Measurements from ENCODE around the gene CDON.

CDON gene

DNA sequence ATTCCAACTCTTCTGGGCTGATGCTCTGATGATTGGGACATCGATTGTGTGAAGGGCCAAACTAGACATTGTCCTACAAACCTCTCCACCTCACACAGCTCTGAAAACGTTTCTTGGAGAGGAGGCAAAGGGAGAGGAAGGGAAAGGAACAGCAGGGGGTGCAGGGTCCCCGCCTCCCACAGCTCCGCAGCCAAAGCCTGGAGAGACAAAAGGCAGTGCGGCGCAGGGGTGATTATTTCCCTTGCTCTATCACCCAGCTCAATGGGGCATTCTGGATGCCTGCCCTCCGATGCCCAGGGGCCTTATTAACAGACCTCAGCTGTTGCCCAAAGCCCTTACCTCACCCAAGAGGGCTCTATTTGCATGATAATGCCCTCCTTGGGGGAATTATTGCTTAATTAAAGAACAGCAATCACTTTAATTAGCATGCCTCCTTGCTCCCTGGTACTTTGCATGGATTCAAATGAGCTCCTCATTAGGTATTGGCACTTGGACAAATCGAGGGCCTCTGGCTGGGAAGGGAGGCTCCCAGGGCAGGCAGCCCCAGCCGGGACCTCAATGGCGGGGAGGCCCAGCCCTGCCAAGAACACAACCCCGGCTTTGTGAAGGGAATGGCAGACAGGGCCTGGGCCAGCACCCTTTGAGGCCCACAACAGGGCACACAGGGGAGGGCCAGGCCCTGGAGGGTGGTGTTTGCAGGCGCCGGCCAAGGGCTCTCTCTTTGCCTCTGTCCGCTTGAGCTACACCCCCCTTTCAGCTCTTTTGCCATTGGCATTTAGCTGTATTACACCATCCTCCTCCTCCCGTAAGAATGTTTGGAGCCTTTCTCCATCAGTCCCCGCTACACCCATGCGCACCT, 19.8 kb upstream of the CDON start:
- DNase-seq (ENCODE audit: low read depth): no peak

DNA sequence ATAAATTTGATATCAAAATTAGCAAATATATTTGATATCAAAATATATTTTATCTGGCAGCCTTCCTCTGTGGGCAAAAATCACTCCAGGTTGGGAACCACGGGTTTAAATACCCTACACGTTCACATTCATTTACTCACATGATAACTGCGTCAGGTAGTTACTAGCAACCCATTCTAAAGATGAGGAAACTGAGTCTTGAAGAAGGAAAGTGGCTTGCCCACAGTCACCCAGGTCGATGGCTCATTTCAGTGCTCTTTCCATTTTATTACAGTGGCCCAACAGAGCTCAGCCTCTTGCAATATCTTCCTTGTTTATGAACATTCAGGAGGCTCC, 19.2 kb upstream of the CDON start:
- no peak for DNase-seq (ENCODE audit: low read depth)

DNA sequence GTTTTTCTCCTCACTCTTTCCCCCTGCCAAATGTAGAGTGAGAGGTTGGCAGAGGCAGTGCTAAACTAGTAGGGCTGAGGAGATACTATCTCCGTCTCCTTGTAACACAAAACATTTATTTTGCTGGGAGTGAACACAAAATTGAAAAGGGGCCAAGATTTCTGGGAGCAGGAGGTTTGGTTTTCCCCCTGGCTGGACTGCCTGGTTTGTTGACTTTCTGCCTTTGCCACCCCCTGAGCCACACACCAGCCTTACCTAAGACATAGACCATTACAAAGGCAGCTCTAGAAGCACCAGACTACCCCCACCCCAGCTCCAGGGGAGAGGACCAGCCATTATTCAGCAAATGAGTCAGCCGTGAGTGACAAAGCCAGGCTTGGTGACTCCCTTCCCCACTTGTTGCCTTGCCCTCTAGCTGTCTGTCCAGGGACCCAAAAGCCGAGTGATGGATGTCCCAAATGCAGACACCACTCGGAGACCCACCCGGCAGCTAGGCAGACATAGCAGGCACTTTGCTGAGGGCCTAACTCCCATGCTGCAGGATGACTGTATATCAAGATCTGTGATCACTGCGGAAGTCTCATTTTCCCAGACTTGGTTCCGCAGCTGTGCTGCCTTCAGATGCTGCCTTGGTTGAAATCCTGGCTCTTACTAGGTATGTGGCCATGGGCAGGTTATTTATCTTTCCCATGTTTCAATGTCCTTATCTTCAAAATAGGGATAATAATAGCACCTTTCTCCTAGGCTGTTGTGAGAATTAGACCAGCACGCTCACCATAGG, 17.7 kb upstream of the CDON start:
- no peak for DNase-seq (ENCODE audit: low read depth)

DNA sequence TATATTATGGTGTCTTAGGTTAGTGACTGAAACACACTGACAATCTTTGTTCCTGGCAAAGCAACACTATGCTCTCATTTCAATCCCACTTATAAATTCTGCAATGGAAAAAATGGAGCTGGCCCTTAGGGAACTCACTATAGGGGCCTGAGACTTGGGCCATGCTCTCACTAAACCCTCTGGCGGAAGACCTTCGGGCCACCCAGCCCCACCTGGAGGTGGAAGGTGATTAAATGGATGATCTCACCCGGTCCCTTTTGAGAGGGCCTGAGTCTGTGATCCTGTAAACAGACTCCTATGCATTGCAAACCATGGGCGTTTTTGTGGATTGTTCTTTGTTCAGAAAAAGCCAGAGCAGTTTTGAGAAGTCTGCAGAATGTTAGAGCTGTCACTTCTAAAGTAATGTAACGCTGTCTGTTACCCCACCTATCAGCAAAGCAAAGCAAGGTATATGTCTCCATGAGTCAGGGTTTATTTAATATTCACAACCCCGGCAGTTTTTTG, 17.0 kb upstream of the CDON start:
- DNase-seq (ENCODE audit: low read depth): no peak

DNA sequence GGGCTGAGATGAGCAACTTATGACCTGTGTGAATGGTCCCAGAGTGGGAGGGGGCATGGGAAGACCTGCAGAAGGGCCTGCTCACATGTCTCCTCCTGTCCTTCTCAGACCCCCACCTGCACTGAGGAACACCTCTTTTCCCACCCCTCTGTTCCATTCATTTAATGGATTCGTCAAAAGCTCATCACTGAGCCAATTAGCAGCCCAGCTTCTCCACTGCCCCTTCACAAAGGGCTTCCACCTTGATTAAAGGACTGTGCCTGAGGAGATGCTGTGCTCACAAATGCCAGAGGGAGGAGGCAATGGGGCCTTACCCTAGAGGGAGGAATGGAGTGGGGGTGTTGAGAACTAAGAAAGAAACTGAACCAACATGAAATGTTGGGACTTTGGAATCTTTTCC, 14.0 kb upstream of the CDON start:
- no peak for DNase-seq (ENCODE audit: low read depth)

DNA sequence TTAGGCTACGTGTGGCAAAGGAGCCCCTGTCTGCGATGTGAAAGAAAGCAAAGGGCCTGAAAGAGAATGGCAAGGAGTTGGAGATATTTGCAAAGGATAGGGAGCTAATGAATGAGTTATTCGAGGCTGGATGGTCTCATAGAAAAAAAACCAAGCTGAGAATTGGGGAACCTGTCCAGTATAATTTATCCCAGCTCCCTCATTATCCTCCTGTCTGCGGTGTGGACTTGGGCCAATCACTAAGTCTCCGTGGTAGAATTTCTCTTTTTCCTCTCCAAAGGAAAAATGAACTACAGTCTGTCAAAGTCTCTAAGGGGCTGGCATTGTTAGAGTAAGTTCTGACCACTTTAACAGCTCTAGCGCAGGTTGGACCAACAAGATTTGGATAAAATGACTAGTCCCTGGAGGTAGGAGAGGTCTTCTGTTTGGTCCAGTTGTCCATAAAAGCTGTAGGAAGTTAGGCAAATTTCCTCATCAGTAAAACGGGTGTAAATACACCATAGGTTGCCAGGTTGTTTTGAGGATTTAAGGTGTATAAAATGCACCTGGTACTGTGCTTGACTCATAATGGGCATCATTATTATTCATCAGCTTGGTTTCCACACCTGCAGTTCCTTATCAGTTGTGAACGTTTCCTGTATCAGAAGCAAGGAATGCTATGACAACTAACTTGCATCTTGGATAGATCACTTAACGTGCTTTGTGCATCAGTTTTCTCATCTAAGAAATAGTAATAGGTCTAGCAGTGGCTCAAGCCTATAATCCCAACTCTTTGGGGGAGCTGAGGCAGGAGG, 10.3 kb upstream of the CDON start:
- DNase-seq (ENCODE audit: low read depth): no peak

DNA sequence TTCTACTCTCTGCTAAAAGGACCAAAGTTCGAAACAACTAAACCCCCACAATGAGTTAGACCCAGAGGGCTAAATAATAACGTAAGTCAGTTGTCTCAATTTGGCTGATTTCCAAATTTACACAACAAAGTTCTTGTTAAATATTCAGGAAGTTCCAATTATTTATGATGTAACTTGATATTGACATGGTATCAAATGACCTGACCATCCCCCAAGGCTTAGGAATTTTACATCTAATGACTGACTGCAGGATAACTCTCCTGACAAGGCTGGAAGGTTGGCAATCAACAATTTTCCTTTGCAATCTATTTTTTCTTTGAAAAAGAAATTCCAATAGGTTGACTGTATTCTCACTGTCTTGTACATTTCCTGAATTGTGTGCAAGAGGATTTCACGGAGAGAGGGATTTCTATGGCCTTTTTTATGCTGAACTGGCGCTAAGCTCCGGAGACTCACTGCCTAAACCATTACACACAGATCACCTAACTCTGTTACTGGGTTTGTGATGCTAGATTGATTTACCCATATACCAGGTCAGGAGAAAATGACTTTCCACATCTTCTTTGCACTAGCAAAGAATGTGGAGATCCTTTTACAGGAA, 9.6 kb upstream of the CDON start:
- no peak for DNase-seq (ENCODE audit: low read depth)

DNA sequence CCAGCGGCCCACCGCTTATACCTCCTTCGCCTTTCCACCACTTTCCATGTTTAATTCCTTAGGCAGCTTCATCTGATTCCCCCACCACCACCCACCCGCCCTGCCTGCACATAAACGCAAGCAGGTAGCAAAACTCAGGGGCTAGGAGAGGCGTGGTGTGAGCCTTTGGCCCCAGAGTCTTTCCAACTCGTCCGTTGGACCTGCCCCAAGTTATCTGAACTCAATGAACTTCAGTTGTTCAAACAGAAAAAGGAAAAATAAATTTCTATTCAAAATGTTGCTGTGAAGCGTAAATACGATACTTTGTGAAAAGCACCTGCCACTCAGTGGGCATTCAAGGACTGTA, 814 bp upstream of the CDON start:
- DNase-seq (ENCODE audit: low read depth): no peak

DNA sequence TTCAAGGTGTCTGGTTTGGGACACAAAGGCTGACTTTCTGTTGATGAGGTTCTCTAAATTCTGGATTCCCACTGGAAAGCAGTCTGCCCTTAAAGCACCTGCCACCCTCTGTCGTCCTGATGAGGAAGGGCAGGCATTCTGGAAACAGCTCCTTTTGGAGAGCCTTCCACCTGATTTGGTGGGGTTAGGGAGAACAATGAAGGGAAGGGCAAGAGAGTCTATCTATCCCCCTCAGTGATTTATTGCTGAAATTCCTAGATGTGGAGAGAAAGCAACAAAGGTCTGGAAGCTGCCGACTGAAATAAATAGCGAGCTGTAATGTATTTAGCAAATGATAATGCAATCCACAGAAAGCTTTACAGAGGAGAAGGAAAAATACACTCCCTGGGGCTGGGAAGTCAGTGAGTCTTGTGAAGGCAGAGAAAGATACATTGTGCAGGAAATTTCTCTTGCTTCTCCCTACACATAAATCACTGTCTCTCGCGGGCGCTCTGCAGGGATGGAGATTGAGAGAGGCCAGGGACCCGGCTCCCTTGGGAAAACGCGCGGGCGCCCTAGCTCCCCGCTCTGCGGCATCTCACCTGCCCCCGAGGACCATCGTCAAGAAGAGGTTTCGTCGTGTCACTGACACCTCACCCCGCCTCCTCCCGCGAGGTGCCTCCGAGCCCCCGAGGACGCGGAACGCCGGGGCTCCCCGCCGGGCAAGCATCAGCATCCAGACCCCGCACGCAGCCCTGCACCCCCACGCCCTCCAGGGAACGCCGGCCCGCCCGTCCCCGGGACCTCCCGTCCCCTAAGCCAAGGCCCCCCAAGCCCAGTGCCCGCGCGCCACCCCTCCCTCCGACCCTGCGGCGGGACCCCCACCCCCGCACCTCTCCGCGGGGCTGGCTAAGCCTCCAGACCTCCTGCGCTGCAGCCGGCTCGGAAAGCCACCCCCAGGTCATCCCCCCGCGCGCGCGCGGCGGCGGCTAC, 673 bp downstream of the CDON start:
- no peak for DNase-seq (ENCODE audit: low read depth)

DNA sequence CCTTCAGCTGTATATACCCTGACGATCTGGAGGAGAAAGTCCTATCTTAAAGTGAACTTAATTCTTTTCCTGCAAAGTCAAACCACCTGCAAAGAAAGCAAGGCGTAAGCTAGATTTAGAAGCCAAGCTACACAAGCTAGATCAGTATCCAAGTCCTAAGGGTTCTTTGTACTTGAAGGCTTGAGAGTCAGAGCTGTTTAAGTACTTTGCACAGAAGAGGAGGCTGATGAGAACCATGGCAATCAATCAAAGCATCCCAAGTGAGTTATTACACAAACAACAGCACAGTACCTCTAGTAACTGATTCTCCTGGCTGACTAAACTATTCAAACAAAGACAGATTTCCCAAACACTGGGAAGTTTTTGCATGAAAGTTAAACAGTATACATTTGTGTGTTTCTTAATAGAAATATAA, 1.9 kb downstream of the CDON start:
- DNase-seq (ENCODE audit: low read depth): no peak

DNA sequence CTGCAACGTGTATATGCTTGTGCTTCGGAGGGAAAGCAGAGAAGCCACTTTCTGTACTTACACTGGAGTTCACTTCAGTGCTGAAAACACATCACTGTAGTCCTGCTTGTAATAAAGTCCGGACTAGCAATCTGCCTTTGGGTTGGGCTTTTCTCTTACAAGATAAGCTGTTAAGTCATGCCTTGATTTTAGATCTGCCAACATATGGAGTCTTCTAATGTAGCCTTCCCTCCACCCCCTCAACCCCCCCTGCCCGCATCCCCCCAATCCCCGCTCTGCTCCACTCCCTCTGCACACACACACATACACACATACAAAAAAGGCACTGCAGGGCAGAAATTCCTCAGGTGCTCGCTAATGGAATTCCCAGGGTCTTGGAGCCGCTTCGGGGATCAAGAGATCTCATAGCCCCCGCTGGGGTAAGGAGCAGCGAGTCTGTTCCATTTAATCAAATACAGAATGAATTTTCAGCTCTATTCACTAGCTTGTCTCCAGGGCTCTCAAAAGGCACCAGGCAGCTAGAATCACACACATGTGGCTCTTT, 3.4 kb downstream of the CDON start:
- no peak for DNase-seq (ENCODE audit: low read depth)

DNA sequence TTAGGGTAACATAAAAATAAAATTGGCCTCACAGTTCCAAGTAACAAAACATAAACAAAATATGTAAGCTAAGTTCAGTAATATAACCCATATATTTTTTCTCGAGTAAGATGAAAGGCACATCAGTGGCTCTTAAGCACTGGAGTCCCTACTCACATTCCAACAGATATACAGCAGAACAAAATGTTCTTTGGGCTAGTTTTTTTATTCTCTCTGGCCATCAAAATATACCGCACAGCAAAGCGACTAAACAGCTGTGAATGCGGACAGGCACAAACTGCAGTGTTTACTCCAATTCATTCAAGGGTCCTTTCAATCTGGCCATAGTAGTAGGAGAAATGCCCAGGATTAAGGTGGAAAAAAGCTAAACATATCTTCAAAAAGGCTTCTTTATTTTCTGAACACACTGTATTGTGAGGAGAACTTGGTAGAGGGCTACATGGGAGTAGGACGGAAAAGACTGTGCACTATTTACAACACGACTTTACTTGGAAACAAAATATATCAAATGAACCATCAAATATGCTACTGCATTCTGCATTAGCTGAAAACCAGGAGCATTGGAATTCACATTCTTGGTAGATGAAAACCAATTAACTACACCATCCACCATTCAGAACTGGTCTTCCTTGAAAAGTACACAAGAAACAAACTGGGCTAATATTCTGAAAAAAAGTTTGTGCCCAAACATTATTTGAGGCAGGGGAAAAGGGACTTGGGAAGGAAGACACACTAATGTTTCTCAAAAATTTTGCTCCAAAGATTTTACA, 4.4 kb downstream of the CDON start:
- DNase-seq (ENCODE audit: low read depth): no peak

DNA sequence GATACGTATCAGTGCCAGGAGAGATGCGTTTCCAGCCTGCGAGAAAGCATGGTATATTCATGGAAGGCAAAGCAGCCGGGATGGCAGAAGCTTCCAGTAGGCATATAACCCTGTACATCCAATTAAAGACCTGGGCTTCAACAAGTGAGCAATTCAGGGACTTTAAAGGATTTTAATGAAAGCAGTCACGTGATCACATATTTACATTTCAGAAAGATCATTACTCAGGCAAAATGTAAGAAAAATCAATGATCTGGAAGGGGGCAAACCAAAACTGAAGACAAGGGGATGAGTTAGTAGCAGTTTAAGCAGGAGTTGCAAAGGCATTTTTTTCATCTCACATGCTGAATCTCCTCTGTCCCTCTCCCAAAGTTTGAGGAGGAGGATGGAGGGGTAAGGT, 7.8 kb downstream of the CDON start:
- no peak for DNase-seq (ENCODE audit: low read depth)

DNA sequence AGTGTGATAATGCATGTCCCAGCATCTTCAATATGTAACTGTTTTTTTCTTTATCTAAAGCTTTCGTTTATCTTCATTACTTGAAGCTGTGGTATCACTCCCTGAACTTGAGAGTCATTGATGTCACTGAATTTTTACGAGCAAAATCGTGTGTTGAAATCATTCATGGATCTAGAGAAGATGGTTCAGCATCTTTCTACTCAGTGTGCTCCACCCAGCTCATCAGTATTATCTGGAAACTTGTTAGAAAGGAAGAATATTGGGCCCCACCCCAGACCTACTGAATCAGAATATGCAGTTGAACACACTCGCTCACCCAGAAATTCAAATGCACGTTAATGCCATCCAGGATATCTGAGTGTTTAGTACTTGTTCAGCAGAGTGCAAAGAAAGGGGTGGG, 8.3 kb downstream of the CDON start:
- DNase-seq (ENCODE audit: low read depth): no peak

DNA sequence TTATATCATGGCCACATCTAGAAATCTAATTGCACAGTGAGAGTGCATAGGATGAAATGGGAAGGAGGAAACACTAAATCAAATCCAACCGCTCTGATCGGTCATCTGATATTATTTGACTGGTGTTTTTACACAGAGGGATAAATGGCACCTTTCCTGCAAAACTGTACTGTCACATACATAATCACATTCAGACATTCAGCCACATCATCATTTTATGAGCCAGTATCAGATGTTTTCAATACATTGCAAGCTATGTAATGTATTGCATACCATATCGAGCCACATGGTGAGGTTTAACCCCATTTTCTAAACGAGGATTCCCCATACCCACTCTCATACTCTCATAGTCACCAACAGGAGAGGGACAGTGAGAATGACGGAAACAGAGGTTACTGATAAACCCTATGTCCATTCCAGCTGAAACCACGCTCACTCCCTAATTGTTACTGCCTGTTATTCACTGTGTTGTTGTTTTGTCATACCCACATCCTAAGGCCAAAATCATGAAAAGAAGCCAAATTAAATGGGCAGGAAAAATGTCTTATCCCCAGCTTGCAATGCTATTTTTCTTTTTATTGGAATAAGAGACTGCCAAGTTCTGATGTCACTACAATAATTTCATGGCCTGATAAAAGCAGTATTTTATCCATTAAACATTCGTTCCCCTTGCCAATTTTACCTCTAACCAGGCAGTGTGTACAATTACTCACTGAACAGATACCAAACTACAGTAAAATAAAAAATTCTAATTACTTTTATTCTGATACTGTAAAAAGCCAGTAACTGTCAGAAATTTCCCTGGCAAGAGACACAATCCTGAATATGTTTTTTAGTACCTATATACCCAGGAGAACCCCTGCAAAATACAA, 9.0 kb downstream of the CDON start:
- no peak for DNase-seq (ENCODE audit: low read depth)

DNA sequence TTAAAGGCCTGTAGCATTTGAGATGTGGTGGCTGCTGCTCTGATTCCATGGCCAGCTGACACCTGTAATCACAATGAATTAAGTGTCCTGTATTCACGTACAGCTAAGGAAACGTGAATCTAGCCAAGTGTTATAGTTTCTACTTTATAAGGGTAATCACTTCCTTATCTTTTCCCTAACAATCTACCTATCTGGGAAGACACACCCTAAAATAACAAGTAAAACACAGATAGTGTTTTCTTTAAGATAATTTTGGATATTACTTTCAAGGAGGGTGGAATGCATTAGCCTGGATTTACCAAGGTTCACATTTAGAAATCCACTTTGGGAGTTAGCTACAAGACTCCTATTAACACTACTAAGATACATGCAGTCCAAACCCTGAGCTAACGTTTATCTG, 11.5 kb downstream of the CDON start:
- DNase-seq (ENCODE audit: low read depth): no peak

DNA sequence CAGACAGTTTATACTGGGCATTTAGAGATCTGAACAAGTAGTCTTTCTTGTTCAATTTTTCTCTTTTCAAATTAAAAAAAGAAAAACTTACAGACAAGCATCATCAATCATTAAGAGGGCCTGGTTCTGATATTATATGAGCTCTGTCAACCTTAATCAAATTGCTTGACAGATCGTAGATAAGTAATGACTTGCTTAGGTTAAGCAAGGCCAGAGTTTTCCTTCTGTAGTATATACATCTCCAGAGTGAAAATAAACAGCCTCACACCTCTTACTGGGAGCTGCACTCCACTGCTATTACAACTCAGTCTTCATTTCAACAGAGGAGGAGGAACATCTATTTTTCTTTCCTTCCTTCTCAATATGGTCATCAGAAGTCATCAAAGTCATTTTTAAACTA, 13.5 kb downstream of the CDON start:
- no peak for DNase-seq (ENCODE audit: low read depth)

DNA sequence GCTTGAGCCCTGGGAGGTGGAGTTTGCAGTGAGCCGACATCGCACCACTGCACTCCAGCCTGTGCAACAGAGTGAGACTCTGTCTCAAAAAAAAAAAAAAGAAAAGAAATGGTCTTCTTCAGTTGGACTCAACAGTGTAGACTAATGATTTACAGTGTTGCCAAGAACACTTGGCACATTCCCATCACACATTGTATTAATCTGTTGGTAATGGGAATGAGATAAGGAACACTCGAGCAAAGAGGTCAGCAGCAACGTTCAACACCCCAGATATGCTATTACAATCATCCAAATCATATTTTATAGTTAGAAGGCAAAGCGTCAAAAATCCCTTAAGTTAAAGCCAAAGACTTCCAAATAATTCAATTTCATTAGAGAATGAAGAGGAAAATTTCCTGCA, 14.5 kb downstream of the CDON start:
- no peak for DNase-seq (ENCODE audit: low read depth)

DNA sequence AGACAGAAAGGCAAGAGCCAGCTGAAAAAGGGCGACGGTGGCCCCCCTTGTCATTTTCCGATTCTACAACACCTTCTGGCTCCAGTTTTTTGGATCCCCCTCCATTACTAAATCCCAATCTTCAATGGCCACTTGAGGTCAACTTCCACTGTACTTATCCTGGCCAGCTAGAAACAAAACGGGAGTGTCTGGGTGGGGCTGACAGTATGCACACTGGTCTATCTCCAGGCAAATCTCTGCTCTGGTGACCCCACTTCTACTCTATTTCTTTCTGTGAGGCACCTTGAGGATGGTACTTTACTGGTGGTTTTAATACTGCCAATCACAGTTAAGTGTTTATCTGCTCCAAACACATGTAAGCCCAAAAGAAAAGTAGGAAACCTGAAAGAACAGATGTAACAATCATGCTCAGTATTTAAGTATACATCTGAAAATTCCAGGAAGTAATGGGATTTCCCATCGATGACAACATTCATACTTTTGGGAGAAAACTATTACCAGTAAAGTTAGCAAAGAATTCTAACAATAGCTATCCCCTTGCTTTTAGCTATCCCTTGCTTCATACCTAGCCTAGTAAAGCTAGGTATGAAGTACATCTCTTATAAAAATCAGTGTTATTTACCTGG, 16.0 kb downstream of the CDON start:
- no peak for DNase-seq (ENCODE audit: low read depth)

Data from HS-27A (cell line).